Endothelial cell of umbilical vein (primary cell): Measurements from ENCODE around the gene TMEM135. TPM values are rescaled to one million over a fixed set of nuclear protein-coding genes. Genes with fewer than 3 reads are reported as not detected.

ENCODE experiments used
- BruUV-seq: library from RNA; stranded (reverse); fragments of 400-500 nt; replicated peaks from 2 replicates; lab custom pipeline; 2021; lab: Mats Ljungman, UMichigan
- CTCF ChIA-PET: fragments of 300-600, 350-600 bp; sonication (Branson Sonifier 250); formaldehyde crosslinking; loops from one replicate; lab custom pipeline; 2021; ENCODE audit warnings: antibody characterized with exemption, inconsistent platforms; lab: Charles Lee
- POLR2A ChIA-PET: fragments of 300-600, 350-600 bp; sonication (Branson Sonifier 250); formaldehyde crosslinking; loops from one replicate; lab custom pipeline; 2021; ENCODE audit warnings: antibody characterized with exemption, inconsistent platforms; lab: Charles Lee
- DNase-seq: peaks from one replicate; pipeline ENCODE4 v3.0.0-alpha.2; 2011; ENCODE audit warnings: low read depth, low spot score
- FAIRE-seq: peaks from 2 replicates; lab custom pipeline; 2011; peaks lifted over from hg19 to GRCh38; lab: Jason Lieb, UNC
- H2AFZ ChIP-seq: 2 replicates; pipeline ENCODE4 v1.6.0; 2012; ENCODE audit warnings: low read depth, low read length, control low read depth, inconsistent platforms
- H3K27ac ChIP-seq: 2 replicates; pipeline ENCODE4 v1.5.1; 2011; ENCODE audit warnings: low read depth, mild to moderate bottlenecking, control low read depth, low read length, moderate library complexity; ENCODE audit not compliant: insufficient read depth
- H3K27me3 ChIP-seq, 2 experiments: 2 replicates each; pipeline versions ENCODE4 v1.6.0 to v1.6.1; 2011; ENCODE audit warnings: low read length in 2 of 2, mixed read lengths in 1 of 2; ENCODE audit not compliant: control insufficient read depth in 2 of 2, insufficient read depth in 2 of 2
- H3K36me3 ChIP-seq, 2 experiments: 2 replicates in 1 of 2; 3 replicates in 1 of 2; pipeline ENCODE4 v1.5.1; 2011; ENCODE audit warnings: low read length in 2 of 2, mild to moderate bottlenecking in 1 of 2, moderate library complexity in 1 of 2; ENCODE audit not compliant: control insufficient read depth in 2 of 2, insufficient read depth in 2 of 2; ENCODE audit errors: extremely low read depth in 1 of 2
- H3K4me1 ChIP-seq: 3 replicates; pipeline ENCODE4 v1.5.1; 2011; ENCODE audit warnings: mild to moderate bottlenecking, low read length; ENCODE audit not compliant: control insufficient read depth, insufficient read depth; ENCODE audit errors: extremely low read depth
- H3K4me2 ChIP-seq: 2 replicates; pipeline ENCODE4 v1.6.1; 2011; ENCODE audit warnings: low read length, control low read depth, mixed read lengths; ENCODE audit not compliant: insufficient read depth
- H3K4me3 ChIP-seq, 3 experiments: fragments of 200-600 bp in 1 of 3; sonication (generic), shearing (Covaris generic) in 1 of 3; replicated peaks in 1 of 3; 2 replicates each; pipeline ENCODE4 v1.5.1; 2011 to 2016; ENCODE audit warnings: control low read depth in 3 of 3, low read length in 3 of 3, mild to moderate bottlenecking in 2 of 3, inconsistent platforms in 1 of 3, low read depth in 1 of 3, moderate library complexity in 1 of 3; ENCODE audit not compliant: insufficient read depth in 1 of 3
- H3K79me2 ChIP-seq: 2 replicates; pipeline ENCODE4 v1.6.0; 2012; ENCODE audit warnings: low read length, inconsistent platforms; ENCODE audit not compliant: control insufficient read depth, insufficient read depth
- H3K9ac ChIP-seq: replicated peaks from 2 replicates; pipeline ENCODE3; 2011; ENCODE audit warnings: low read length, control low read depth; ENCODE audit not compliant: insufficient read depth; ENCODE audit errors: extremely low read depth
- H3K9me1 ChIP-seq: replicated peaks from 3 replicates; pipeline ENCODE4 v1.6.0; 2011; ENCODE audit warnings: mild to moderate bottlenecking, low read length; ENCODE audit not compliant: control insufficient read depth, insufficient read depth; ENCODE audit errors: extremely low read depth
- H3K9me3 ChIP-seq: replicated peaks from 2 replicates; pipeline ENCODE4 v1.5.1; 2012; ENCODE audit warnings: low read length, inconsistent platforms; ENCODE audit not compliant: control insufficient read depth, insufficient read depth
- H4K20me1 ChIP-seq: replicated peaks from 2 replicates; pipeline ENCODE3; 2011; ENCODE audit warnings: mild to moderate bottlenecking, low read length; ENCODE audit not compliant: control insufficient read depth, insufficient read depth; ENCODE audit errors: extremely low read depth
- CTCF ChIP-seq, 2 donors: IDR thresholded peaks; 1 replicate in 1 of 2; 2 replicates in 1 of 2; pipeline ENCODE4 v1.5.1; 2011; ENCODE audit warnings: low read length in 2 of 2, mild to moderate bottlenecking in 2 of 2, moderate library complexity in 2 of 2, control low read depth in 1 of 2, inconsistent platforms in 1 of 2, low read depth in 1 of 2; ENCODE audit not compliant: insufficient read depth in 1 of 2; ENCODE audit errors: extremely low read depth in 1 of 2
- EZH2 ChIP-seq: IDR thresholded peaks from 2 replicates; pipeline ENCODE4 v1.6.1; 2012; ENCODE audit warnings: borderline replicate concordance, low read depth, mild to moderate bottlenecking, moderate library complexity, low read length, inconsistent platforms; ENCODE audit not compliant: severe bottlenecking
- FOS ChIP-seq: IDR thresholded peaks from 2 replicates; pipeline ENCODE4 v1.6.1; 2011; ENCODE audit warnings: mild to moderate bottlenecking, low read length, moderate library complexity, borderline replicate concordance; ENCODE audit not compliant: insufficient read depth
- GATA2 ChIP-seq: IDR thresholded peaks from 2 replicates; pipeline ENCODE4 v1.7.0; 2011; ENCODE audit warnings: low read depth, mild to moderate bottlenecking, moderate library complexity, mixed read lengths, low read length; ENCODE audit not compliant: insufficient read length, insufficient read depth
- JUN ChIP-seq: IDR thresholded peaks from 2 replicates; pipeline ENCODE4 v1.6.1; 2011; ENCODE audit warnings: borderline replicate concordance, low read depth; ENCODE audit not compliant: insufficient read length, insufficient read depth
- MAX ChIP-seq: IDR thresholded peaks from 2 replicates; pipeline ENCODE4 v1.6.1; 2011; ENCODE audit not compliant: insufficient read depth, insufficient read length
- MYC ChIP-seq: IDR thresholded peaks from one replicate; pipeline ENCODE4 v1.6.1; 2011; ENCODE audit warnings: mild to moderate bottlenecking, low read depth, low read length
- POLR2A ChIP-seq: IDR thresholded peaks from 2 replicates; pipeline ENCODE4 v1.6.1; 2012; ENCODE audit warnings: low read depth, mild to moderate bottlenecking, control low read depth, low read length
- POLR2AphosphoS5 ChIP-seq: IDR thresholded peaks from 2 replicates; pipeline ENCODE4 v1.6.1; 2012; ENCODE audit warnings: low read depth, mild to moderate bottlenecking, control low read depth, low read length, moderate library complexity; ENCODE audit not compliant: insufficient read depth
- dilution Hi-C: fragments of 300-500 bp; cut with MboI; formaldehyde crosslinking; loops from one replicate; pipeline ENCODE4 v1.15.0; 2019; ENCODE audit warnings: low sequenced_read_pairs; ENCODE audit not compliant: extremely low pct_ligation_motif_present
- intact Hi-C: fragments of 100-400 bp; cut with micrococcal nuclease; formaldehyde crosslinking; loops from one replicate; pipeline ENCODE4 v1.10.0; 2022
- polyA plus RNA-seq, 4 experiments: library from polyadenylated mRNA; depleted of rRNA in 3 of 4; stranded (reverse) in 3 of 4; unstranded in 1 of 4; fragments of >200 nt; gene quantifications; 2 replicates each; pipeline versions ENCODE4 v1.2.1 to v1.2.3, GENCODE V29; 2011 to 2012; ENCODE audit warnings: missing spikeins in 1 of 4
- total RNA-seq: library from RNA; stranded (reverse); gene quantifications from 2 replicates; pipeline ENCODE4 v1.2.3, GENCODE V29; 2021

The TMEM135 gene
- total and polyA plus RNA-seq, 2 donors (not counting 3 experiments of a cell fraction or from before 2014, with no cell fraction given): 12.3 to 33.2 TPM

DNA sequence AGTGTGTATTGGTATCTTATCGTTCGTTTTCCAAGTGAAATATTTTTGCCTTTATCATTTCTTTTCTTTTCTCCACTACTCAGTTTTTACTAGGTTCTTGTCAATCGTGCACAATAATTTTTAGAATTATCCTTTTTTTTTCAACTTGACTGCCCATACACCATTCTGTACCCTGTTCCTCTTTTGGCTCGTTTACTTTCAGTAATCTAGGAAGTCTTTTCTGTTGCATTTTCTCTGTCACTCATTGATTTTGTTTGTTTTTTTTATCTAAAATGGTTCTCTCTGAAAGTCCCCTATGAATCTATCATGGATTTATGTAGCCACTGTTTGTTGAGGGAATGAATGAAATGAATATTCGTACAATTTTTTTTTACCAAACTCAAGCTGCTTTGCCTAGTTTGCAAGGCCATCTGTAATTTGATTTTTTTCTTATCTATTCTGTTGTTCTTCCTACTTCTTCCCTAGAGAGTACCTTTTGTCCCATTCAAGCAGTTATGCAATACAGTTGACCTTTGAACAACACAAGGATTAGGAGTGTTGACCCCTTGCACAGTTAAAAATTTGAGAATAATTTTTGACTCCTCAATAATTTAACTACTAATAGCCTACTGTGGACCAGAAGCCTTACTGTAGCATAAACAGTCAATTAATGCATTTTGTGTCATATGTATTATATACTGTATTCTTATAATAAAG lies 166.3 kb downstream of the TMEM135 start:
- Histone ChIP-seq H3K27ac (no peak overlapping the region), H3K4me1 (no peaks in the 10 kb centered on the region), H2AFZ (no peak overlapping the region), H3K4me2 (no peak overlapping the region), H3K9me1 (no peaks in the 10 kb centered on the region), H3K4me3 (no peak overlapping the region), H3K27me3 (no peaks in the 10 kb centered on the region), H3K9me3 (no peaks in the 10 kb centered on the region), H3K9ac (no peak overlapping the region), H4K20me1 (no peaks in the 10 kb centered on the region), H3K36me3 (no peaks in the 10 kb centered on the region), H3K79me2 (no peaks in the 10 kb centered on the region)
- DNase-seq (no peak), FAIRE-seq (no peak)
- CTCF ChIA-PET: no interaction called here
- intact Hi-C loops: no loop called here
- no TSS peak for BruUV-seq
- TF ChIP-seq JUN: no peak
- TF ChIP-seq MYC: no peak
- no peak for TF ChIP-seq GATA2
- TF ChIP-seq EZH2: no peak
- no peak for TF ChIP-seq MAX
- TF ChIP-seq FOS: no peak
- TF ChIP-seq POLR2AphosphoS5: no peak
- TF ChIP-seq POLR2A: no peak
- TF ChIP-seq CTCF (IDR thresholded peaks at IDR 0.05; ENCODE audit: extremely low read depth in 1 of 2, insufficient read depth in 1 of 2, low read depth in 1 of 2, low read length in 2 of 2): no peak
- POLR2A ChIA-PET: no interaction called here
- dilution Hi-C loops: no loop called here
